CD14-positive monocyte (primary cell): ENCODE measurements around the gene PCSK7. TPM values are rescaled to one million over a fixed set of nuclear protein-coding genes. Genes with fewer than 3 reads are reported as not detected.

Experiments used
- DNase-seq, 3 donors: peaks; one replicate each; pipeline ENCODE4 v3.0.0-alpha.2; 2011 to 2022
- H2AFZ ChIP-seq: 2 replicates; pipeline ENCODE4 v1.6.0; 2012; ENCODE audit warnings: mild to moderate bottlenecking, low read depth, low read length, inconsistent platforms; ENCODE audit not compliant: insufficient read depth, poor library complexity, severe bottlenecking
- H3K27ac ChIP-seq, 2 donors: 1 replicate in 1 of 2; 2 replicates in 1 of 2; pipeline ENCODE4 v1.5.1; 2012 to 2013; ENCODE audit warnings: low read length in 2 of 2, control low read depth in 1 of 2, inconsistent platforms in 1 of 2, low read depth in 1 of 2, mild to moderate bottlenecking in 1 of 2
- H3K27me3 ChIP-seq, 2 donors: one replicate each; pipeline versions ENCODE4 v1.6.0 to v1.6.1; 2011 to 2013; ENCODE audit warnings: low read length in 2 of 2; ENCODE audit not compliant: control insufficient read depth in 2 of 2, insufficient read depth in 2 of 2
- H3K36me3 ChIP-seq, 2 donors: replicated peaks in 1 of 2; 1 replicate in 1 of 2; 2 replicates in 1 of 2; pipeline versions ENCODE4 v1.5.1 to v1.6.1; 2012 to 2013; ENCODE audit warnings: low read length in 2 of 2, control low read depth in 1 of 2, inconsistent platforms in 1 of 2, mild to moderate bottlenecking in 1 of 2; ENCODE audit not compliant: insufficient read depth in 2 of 2, control insufficient read depth in 1 of 2
- H3K4me1 ChIP-seq, 2 donors: 1 replicate in 1 of 2; 2 replicates in 1 of 2; pipeline versions ENCODE4 v1.5.1 to v1.6.1; 2012 to 2013; ENCODE audit warnings: low read length in 2 of 2, control low read depth in 1 of 2, inconsistent platforms in 1 of 2, mild to moderate bottlenecking in 1 of 2, moderate library complexity in 1 of 2; ENCODE audit not compliant: insufficient read depth in 2 of 2, control insufficient read depth in 1 of 2
- H3K4me2 ChIP-seq: replicated peaks from 2 replicates; pipeline ENCODE3; 2012; ENCODE audit warnings: low read length, moderate library complexity, mild to moderate bottlenecking; ENCODE audit not compliant: poor library complexity, severe bottlenecking; ENCODE audit errors: extremely low read depth
- H3K4me3 ChIP-seq, 3 experiments: fragments of 200-600 bp in 1 of 3; sonication (generic) in 1 of 3; replicated peaks in 1 of 3; 1 replicate in 2 of 3; 2 replicates in 1 of 3; pipeline ENCODE4 v1.5.1; 2011 to 2013; ENCODE audit warnings: low read length in 3 of 3, mild to moderate bottlenecking in 3 of 3, control low read depth in 2 of 3, low read depth in 2 of 3, inconsistent platforms in 1 of 3, moderate library complexity in 1 of 3
- H3K79me2 ChIP-seq: 2 replicates; pipeline ENCODE4 v1.6.0; 2012; ENCODE audit warnings: mild to moderate bottlenecking, control low read depth, inconsistent platforms, low read length, moderate library complexity; ENCODE audit not compliant: insufficient read depth
- H3K9ac ChIP-seq: 2 replicates; pipeline ENCODE4 v1.6.0; 2017; ENCODE audit warnings: low read length, mild to moderate bottlenecking; ENCODE audit not compliant: insufficient read depth, poor library complexity, severe bottlenecking
- H3K9me3 ChIP-seq, 2 donors: replicated peaks in 1 of 2; 1 replicate in 1 of 2; 2 replicates in 1 of 2; pipeline versions ENCODE4 v1.5.1 to v1.6.1; 2012 to 2013; ENCODE audit warnings: low read length in 2 of 2, control low read depth in 1 of 2; ENCODE audit not compliant: control insufficient read depth in 1 of 2, insufficient read depth in 1 of 2
- H4K20me1 ChIP-seq: 2 replicates; pipeline ENCODE4 v1.6.0; 2012; ENCODE audit warnings: mild to moderate bottlenecking, low read length, control low read depth, moderate library complexity; ENCODE audit not compliant: insufficient read depth
- H3K27ac Mint-ChIP-seq, 7 donors: one replicate each; pipeline ENCODE4 v1.8.0; 2020; ENCODE audit warnings: mild to moderate bottlenecking in 7 of 7, mixed read lengths in 7 of 7, moderate library complexity in 6 of 7, inconsistent platforms in 2 of 7
- H3K27me3 Mint-ChIP-seq, 3 donors: one replicate each; pipeline ENCODE4 v1.8.0; 2021 to 2022; ENCODE audit warnings: low read depth in 3 of 3, mild to moderate bottlenecking in 3 of 3, mixed read lengths in 3 of 3, moderate library complexity in 3 of 3, inconsistent platforms in 1 of 3
- H3K36me3 Mint-ChIP-seq, 2 donors: one replicate each; pipeline ENCODE4 v1.8.0; 2020; ENCODE audit warnings: mixed read lengths in 2 of 2, inconsistent platforms in 1 of 2, mild to moderate bottlenecking in 1 of 2
- H3K4me1 Mint-ChIP-seq: one replicate; pipeline ENCODE4 v1.8.0; 2020; ENCODE audit warnings: mild to moderate bottlenecking, mixed read lengths
- H3K4me3 Mint-ChIP-seq, 2 donors: one replicate each; pipeline ENCODE4 v1.8.0; 2020; ENCODE audit warnings: mild to moderate bottlenecking in 2 of 2, mixed read lengths in 2 of 2, moderate library complexity in 1 of 2
- H3K9me3 Mint-ChIP-seq, 7 donors: one replicate each; pipeline ENCODE4 v1.8.0; 2020 to 2022; ENCODE audit warnings: mixed read lengths in 7 of 7, mild to moderate bottlenecking in 6 of 7, moderate library complexity in 6 of 7, inconsistent platforms in 2 of 7
- CTCF ChIP-seq: fragments of 200-600 bp; IDR thresholded peaks from one replicate; pipeline ENCODE4 v1.8.0; 2022; ENCODE audit warnings: antibody characterized with exemption, mild to moderate bottlenecking
- WGBS: methylation state at CpG from one replicate; pipeline ENCODE4 v1.1.5; 2013; ENCODE audit warnings: missing lambda C conversion rate; ENCODE audit not compliant: insufficient coverage; 5-methylcytosine and 5-hydroxymethylcytosine counted together
- intact Hi-C, 2 donors: fragments of 100-400 bp; cut with micrococcal nuclease; formaldehyde crosslinking; loops; one replicate each; pipeline versions ENCODE4 v1.15.0 to v1.15.1; 2023
- polyA plus RNA-seq, 3 donors: library from polyadenylated mRNA; depleted of rRNA in 1 of 3; unstranded in 2 of 3; stranded (reverse) in 1 of 3; fragments of 300-500 nt in 2 of 3; fragments of >200 nt in 1 of 3; fragmentation: Illumina TruSeq in 2 of 3; gene quantifications; 1 replicate in 2 of 3; 2 replicates in 1 of 3; pipeline ENCODE4 v1.2.3, GENCODE V29; 2012 to 2021

PCSK7 gene
- polyA plus RNA-seq, 3 donors: 6.1 to 93.8 (median 9.5) TPM

GRCh38 chr11:117248341-117248740 is 16.5 kb upstream of the PCSK7 start:
- H4K20me1 ChIP-seq: no peaks in the 10 kb centered on the region
- H3K4me3 Mint-ChIP-seq: no peak overlapping the region
- H3K4me1 Mint-ChIP-seq: no peaks in the 10 kb centered on the region
- no peaks in the 10 kb centered on the region for H3K27me3 ChIP-seq
- peaks cover 68 to 83% of the 10 kb centered on the region in 2 donors for H3K36me3 ChIP-seq
- H3K4me3 ChIP-seq: no peak overlapping the region
- TF ChIP-seq CTCF: no peak
- H3K9me3 ChIP-seq: no peaks in the 10 kb centered on the region
- H3K4me2 ChIP-seq: no peak overlapping the region
- no peaks in the 10 kb centered on the region for H3K9me3 Mint-ChIP-seq
- no peak overlapping the region for H3K27ac ChIP-seq
- peaks cover 64 to 76% of the 10 kb centered on the region in 2 donors for H3K36me3 Mint-ChIP-seq
- no peak overlapping the region for H3K27ac Mint-ChIP-seq
- H3K79me2 ChIP-seq: no peaks in the 10 kb centered on the region
- no peaks in the 10 kb centered on the region for H3K27me3 Mint-ChIP-seq
- no peak overlapping the region for H3K9ac ChIP-seq
- H3K4me1 ChIP-seq: no peaks in the 10 kb centered on the region
- H2AFZ ChIP-seq: no peak overlapping the region
- no peak for DNase-seq
- intact Hi-C loops: no loop called here
- 100% methylated on average over 1 of the region's 4 CpGs for WGBS

GRCh38 chr11:117239295-117239694 is 7.4 kb upstream of the PCSK7 start:
- Mint-ChIP-seq H3K36me3 (peaks cover 38 to 62% of the 10 kb centered on the region in 2 donors), H3K27ac (no peak overlapping the region), H3K27me3 (peaks cover 0 to 2% (median 0%) of the 10 kb centered on the region in 3 donors), H3K4me1 (peaks cover under 1% of the 10 kb centered on the region), H3K4me3 (no peak overlapping the region), H3K9me3 (no peaks in the 10 kb centered on the region)
- DNase-seq: no peak
- TF ChIP-seq CTCF: no peak
- Histone ChIP-seq H3K79me2 (peaks cover 8% of the 10 kb centered on the region), H3K27me3 (no peaks in the 10 kb centered on the region), H3K4me1 (no peaks in the 10 kb centered on the region), H3K9ac (no peak overlapping the region), H3K9me3 (no peaks in the 10 kb centered on the region), H4K20me1 (no peaks in the 10 kb centered on the region), H3K4me3 (no peak overlapping the region), H3K36me3 (peaks cover 23 to 58% of the 10 kb centered on the region in 2 donors), H3K4me2 (no peak overlapping the region), H3K27ac (no peak overlapping the region), H2AFZ (no peak overlapping the region)
- 100% methylated on average over 1 of the region's 6 CpGs for WGBS
- intact Hi-C loops: no loop called here
